ENCODE data around the gene CLIC3.

DNA sequence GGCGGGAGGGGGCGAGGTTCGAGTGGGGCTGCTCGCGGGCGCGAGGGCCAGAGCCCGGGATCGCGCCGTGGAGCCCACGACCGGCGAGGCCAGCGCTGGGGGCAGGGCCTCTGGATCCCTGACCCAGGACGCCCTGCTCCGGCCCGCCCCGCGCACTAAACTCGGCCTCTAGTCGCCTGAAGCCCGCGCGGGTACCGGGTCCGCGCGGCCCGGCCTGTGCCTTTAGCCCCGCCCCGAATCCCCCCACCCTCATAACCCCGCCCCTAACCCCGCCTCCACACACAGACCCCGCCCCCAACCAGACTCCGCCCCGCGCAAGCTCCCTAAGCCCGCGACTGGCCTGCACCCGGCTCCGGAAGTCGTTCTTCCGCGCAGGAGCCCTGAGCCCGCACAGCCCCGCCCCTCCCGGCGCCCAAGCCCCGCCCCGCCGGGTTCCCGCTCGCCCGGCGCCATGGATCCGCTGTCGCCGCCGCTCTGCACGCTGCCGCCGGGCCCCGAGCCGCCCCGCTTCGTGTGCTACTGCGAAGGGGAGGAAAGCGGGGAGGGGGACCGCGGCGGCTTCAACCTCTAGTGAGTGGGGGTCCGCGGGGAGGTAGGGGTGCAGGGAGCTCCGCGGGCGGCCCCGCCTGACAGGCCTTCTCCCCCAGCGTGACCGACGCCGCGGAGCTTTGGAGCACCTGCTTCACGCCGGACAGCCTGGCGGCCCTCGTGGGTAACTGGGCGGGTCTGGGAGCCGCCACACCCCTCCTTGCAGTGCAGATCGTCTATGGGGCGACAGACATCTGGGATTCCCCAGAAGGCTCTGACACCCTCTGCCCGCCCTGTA lies 4.2 kb downstream of the CLIC3 start, which contains the start of gene PAXX:
- TF ChIP-seq ZFP3 (CRISPR knock-in tag; IDR thresholded peaks at IDR 0.05) (no peak), ESRRG (CRISPR knock-in tag; IDR thresholded peaks at IDR 0.05) (no peak), CREB5 (CRISPR knock-in tag; IDR thresholded peaks at IDR 0.05; ENCODE audit: low read depth) (no peak), ISL1 (CRISPR knock-in tag; IDR thresholded peaks at IDR 0.05) (no peak), PATZ1 (CRISPR knock-in tag; IDR thresholded peaks at IDR 0.05; ENCODE audit: borderline replicate concordance) (no peak), ARNTL (CRISPR knock-in tag; IDR thresholded peaks at IDR 0.05; ENCODE audit: borderline replicate concordance, low read depth) (no peak), OSR1 (CRISPR knock-in tag; IDR thresholded peaks at IDR 0.05) (no peak), RARB (CRISPR knock-in tag; IDR thresholded peaks at IDR 0.05) (no peak), ZNF565 (CRISPR knock-in tag; conservative IDR thresholded peaks at IDR 0.05; ENCODE audit: low read depth) (no peak)
